ENCODE measurements around the gene IPCEF1.
A peak's percentile ranks its signal among the peaks of the same experiment; 100 is the strongest.

The IPCEF1 gene

GRCh38 chr6:154289818-154290508 is 66.6 kb downstream of the IPCEF1 start:
- no peak for DNase-seq

- no peak for DNase-seq
Observed at GRCh38 chr6:154285826-154286225, 70.8 kb downstream of the IPCEF1 start.

GRCh38 chr6:154284313-154284853 is 72.2 kb downstream of the IPCEF1 start:
- no peak for DNase-seq

- no peak for DNase-seq
Observed at GRCh38 chr6:154280521-154280920, 76.1 kb downstream of the IPCEF1 start.

- no peak for DNase-seq
Observed at GRCh38 chr6:154277629-154278017, 79.0 kb downstream of the IPCEF1 start.

GRCh38 chr6:154276810-154277628 is 79.6 kb downstream of the IPCEF1 start:
- DNase-seq: peak; percentile 25

- no peak for DNase-seq
Observed at GRCh38 chr6:154274168-154274567, 82.4 kb downstream of the IPCEF1 start.

GRCh38 chr6:154268486-154268885 is 88.1 kb downstream of the IPCEF1 start:
- no peak for DNase-seq

- no peak for DNase-seq
Observed at GRCh38 chr6:154267508-154268106, 89.0 kb downstream of the IPCEF1 start.

GRCh38 chr6:154266560-154267099 is 90.0 kb downstream of the IPCEF1 start:
- no peak for DNase-seq

- DNase-seq: no peak
Observed at GRCh38 chr6:154261688-154262397, 94.8 kb downstream of the IPCEF1 start.

GRCh38 chr6:154258064-154258757 is 98.4 kb downstream of the IPCEF1 start:
- DNase-seq: no peak

- DNase-seq: no peak
Observed at GRCh38 chr6:154257067-154257466, 99.5 kb downstream of the IPCEF1 start.

GRCh38 chr6:154252678-154253077 is 103.9 kb downstream of the IPCEF1 start:
- no peak for DNase-seq

GRCh38 chr6:154251116-154251515 is 105.5 kb downstream of the IPCEF1 start:
- no peak for DNase-seq

- no peak for DNase-seq
Observed at GRCh38 chr6:154249499-154250298, 106.9 kb downstream of the IPCEF1 start.

- DNase-seq: no peak
Observed at GRCh38 chr6:154247119-154247861, 109.3 kb downstream of the IPCEF1 start.

GRCh38 chr6:154246723-154247118 is 109.9 kb downstream of the IPCEF1 start:
- DNase-seq: no peak

GRCh38 chr6:154245506-154245905 is 111.1 kb downstream of the IPCEF1 start:
- no peak for DNase-seq

Measured in amniotic stem cell (primary cell).